IPS DF 6.9 (cell line): ENCODE measurements around the gene GOLGA2.
A peak's percentile ranks its signal among the peaks of the same experiment; 100 is the strongest.

ENCODE experiments used
- DNase-seq: peaks from one replicate; pipeline ENCODE4 v3.0.0-alpha.2; 2013; ENCODE audit warnings: low read depth, low spot score
- H3K27ac ChIP-seq: one replicate; pipeline ENCODE4 v1.5.1; 2013; ENCODE audit warnings: low read length, control low read depth
- H3K27me3 ChIP-seq: 2 replicates; pipeline ENCODE4 v1.6.1; 2013; ENCODE audit warnings: mild to moderate bottlenecking, low read length; ENCODE audit not compliant: control insufficient read depth, insufficient read depth
- H3K36me3 ChIP-seq: 2 replicates; pipeline ENCODE4 v1.6.1; 2013; ENCODE audit warnings: low read length; ENCODE audit not compliant: control insufficient read depth, insufficient read depth
- H3K4me1 ChIP-seq: 2 replicates; pipeline ENCODE4 v1.6.1; 2013; ENCODE audit warnings: low read length; ENCODE audit not compliant: control insufficient read depth, insufficient read depth
- H3K4me3 ChIP-seq: 2 replicates; pipeline ENCODE4 v1.5.1; 2013; ENCODE audit warnings: mild to moderate bottlenecking, low read length
- H3K9me3 ChIP-seq: 2 replicates; pipeline ENCODE4 v1.6.1; 2013; ENCODE audit warnings: low read length, inconsistent platforms; ENCODE audit not compliant: control insufficient read depth, insufficient read depth
- WGBS: extraction: QIAGEN DNeasy Blood & Tissue Kit; methylation state at CpG from one replicate; pipeline ENCODE4 v1.1.7; 2013; ENCODE audit warnings: mixed read lengths, missing lambda C conversion rate; ENCODE audit not compliant: insufficient read length, insufficient coverage; 5-methylcytosine and 5-hydroxymethylcytosine counted together

GOLGA2 gene

DNA sequence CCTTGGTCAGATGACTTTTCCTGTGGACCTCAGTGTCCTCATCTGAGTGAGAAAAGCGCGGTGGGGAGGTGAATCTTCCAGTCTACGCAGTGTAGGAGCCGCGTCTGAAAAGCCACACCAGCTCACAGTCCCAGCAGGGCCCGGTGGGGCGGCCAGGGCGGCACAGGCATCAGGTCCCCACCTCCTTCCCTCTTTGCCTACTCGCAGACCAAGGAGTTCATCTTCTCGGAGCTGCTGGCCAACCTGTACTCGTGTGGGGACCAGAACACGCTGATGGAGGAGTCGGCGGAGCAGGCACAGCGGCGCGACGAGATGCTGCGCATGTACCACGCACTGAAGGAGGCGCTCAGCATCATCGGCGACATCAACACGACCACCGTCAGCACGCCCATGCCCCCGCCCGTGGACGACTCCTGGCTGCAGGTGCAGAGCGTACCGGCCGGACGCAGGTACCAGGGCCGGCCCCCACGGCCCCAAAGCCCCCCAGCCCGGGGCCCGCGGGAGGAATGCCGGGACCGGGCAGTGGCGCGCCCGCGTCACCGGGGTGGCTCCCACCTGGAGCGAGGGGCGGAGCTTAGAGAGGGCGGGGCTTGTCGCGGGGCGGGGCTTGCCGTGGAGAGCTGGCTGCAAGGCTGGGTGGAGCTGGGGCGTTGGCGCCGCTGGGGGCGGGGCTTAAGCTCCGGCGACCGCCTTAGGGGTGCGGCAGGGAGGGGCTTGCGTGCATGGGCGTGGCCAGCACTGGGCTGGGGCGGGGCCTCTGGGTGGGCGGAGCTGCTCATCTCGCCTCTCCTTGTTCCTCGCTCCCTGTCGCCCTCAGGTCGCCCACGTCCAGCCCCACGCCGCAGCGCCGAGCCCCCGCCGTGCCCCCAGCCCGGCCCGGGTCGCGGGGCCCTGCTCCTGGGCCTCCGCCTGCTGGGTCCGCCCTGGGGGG is 25.6 kb downstream of the GOLGA2 start:
- DNase-seq: peak; percentile 61
- Histone ChIP-seq H3K36me3 (peaks cover 6% of the 10 kb centered on the region; the same call in 1 of the 2 replicates), H3K4me1 (peaks cover 9% of the 10 kb centered on the region), H3K27me3 (no peaks in the 10 kb centered on the region), H3K27ac (no peak overlapping the region), H3K9me3 (no peaks in the 10 kb centered on the region), H3K4me3 (peak overlapping the region; percentile 71)
- no CpG with 5 or more reads among the region's 81 CpGs for WGBS

DNA sequence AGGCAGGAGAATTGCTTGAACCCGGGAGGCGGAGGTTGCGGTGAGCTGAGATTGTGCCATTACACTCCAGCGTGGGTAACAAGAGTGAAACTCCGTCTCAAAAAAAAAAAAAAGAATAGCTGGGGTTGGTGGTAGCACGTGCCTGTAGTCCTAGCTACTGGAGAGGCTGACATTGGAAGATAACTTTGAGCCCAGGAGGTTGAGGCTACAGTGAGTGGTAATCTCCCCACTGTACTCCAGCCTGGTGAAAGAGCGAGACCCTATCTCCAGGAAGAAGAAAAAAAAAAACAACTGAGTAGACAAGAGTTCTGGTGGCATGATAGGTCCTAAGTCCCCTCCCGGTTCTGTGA is 26.3 kb downstream of the GOLGA2 start:
- Histone ChIP-seq H3K4me1 (peaks cover 10% of the 10 kb centered on the region), H3K4me3 (peak overlapping the region; percentile 39; the same call in 1 of the 2 replicates), H3K36me3 (peaks cover 6% of the 10 kb centered on the region; the same call in 1 of the 2 replicates), H3K9me3 (no peaks in the 10 kb centered on the region), H3K27me3 (no peaks in the 10 kb centered on the region), H3K27ac (no peak overlapping the region)
- no CpG with 5 or more reads among the region's 8 CpGs for WGBS
- DNase-seq: no peak

DNA sequence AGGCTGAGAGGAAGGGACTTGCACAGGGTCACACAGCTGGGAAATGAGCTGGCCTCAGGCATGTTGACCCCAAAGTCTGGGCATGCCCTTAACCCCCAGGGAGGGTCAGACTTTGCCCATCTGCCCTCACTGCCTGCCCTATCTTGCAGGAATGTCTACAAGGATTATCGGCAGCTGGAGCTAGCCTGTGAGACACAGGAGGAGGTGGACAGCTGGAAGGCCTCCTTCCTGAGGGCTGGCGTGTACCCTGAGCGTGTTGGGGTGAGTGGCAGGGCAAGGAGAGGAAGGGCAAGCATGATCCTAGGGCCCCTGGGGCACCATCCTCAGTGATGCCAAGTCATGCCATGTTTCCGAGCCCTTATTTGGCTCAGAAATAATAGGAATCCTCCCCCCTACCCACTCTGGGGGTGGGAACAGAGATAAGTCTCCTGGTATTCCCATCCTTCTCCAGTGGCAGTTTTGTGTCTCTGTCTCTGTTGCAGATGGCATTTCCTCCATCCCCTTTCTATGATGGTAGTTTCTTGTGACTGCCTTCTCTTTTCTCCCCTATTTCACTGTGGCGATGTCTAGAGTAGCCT is 28.5 kb downstream of the GOLGA2 start:
- no CpG with 5 or more reads among the region's 5 CpGs for whole genome bisulfite sequencing
- Histone ChIP-seq H3K4me3 (no peak overlapping the region), H3K27ac (no peak overlapping the region), H3K27me3 (no peaks in the 10 kb centered on the region), H3K4me1 (peaks cover 15% of the 10 kb centered on the region), H3K36me3 (0 out of 2 replicates have a peak, but pooled peaks cover 2% of the 10 kb centered on the region), H3K9me3 (no peaks in the 10 kb centered on the region)
- no peak for DNase-seq

DNA sequence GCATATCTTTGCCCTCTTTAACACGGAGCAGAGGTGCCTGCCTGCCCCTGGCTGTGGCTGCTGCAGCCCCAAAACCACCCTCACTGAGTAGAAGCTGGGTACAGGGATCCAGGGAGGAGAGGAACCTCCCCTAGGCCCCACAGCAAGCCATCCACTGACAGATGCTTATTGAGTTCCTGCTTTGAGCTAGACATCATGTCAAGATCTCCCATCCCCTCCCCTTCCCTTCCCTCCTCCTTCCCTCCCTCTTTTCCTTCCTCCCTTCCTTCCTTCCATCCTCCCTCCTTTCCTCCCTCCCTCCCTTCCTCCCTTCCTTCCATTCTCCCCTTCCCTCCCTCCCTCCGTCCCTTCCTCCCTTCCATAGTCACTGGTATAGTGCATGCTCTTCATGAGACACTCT is 29.3 kb downstream of the GOLGA2 start:
- 100% methylated on average over 1 of the region's 2 CpGs for WGBS
- peaks cover 15% of the 10 kb centered on the region for H3K4me1 ChIP-seq
- H3K36me3 ChIP-seq: no peaks in the 10 kb centered on the region
- no peaks in the 10 kb centered on the region for H3K27me3 ChIP-seq
- no peak overlapping the region for H3K4me3 ChIP-seq
- H3K9me3 ChIP-seq: no peaks in the 10 kb centered on the region
- no peak overlapping the region for H3K27ac ChIP-seq
- no peak for DNase-seq

DNA sequence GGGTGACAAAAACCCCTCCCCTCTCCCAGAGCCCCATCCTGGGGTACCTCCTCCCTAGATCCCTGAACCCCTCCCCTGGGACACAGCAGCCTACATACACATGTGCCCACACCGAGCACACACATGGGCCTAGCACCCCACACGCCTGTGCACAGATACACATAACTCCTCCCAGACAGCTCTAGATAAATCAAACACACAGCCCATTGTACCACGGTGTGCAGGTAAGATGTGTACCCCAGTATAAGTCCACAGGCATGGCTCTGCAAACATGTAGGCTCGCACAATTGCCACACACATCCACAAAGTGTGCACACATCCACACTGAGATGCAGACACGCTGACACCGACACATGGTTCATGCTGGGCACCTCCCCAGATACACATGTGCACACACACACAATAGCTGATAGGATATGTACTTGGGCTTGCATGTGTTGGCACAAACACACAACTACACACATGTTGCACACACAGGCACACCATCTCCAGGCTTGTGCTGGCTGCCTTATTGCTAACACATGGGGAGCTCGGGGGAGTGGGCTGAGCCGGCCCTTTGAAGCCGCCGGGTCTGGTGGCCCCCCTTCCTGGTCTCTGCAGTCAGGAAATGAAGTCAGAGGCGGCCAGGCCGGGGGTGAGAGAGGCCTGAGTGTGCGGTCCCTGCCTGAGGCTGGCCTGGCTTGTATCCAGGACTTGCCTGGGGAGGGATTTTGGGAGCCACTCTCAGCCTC is 30.2 kb downstream of the GOLGA2 start:
- no peaks in the 10 kb centered on the region for H3K9me3 ChIP-seq
- no CpG with 5 or more reads among the region's 13 CpGs for WGBS
- H3K4me1 ChIP-seq: peaks cover 12% of the 10 kb centered on the region
- DNase-seq: no peak
- H3K36me3 ChIP-seq: no peaks in the 10 kb centered on the region
- no peak overlapping the region for H3K4me3 ChIP-seq
- H3K27me3 ChIP-seq: no peaks in the 10 kb centered on the region
- no peak overlapping the region for H3K27ac ChIP-seq

DNA sequence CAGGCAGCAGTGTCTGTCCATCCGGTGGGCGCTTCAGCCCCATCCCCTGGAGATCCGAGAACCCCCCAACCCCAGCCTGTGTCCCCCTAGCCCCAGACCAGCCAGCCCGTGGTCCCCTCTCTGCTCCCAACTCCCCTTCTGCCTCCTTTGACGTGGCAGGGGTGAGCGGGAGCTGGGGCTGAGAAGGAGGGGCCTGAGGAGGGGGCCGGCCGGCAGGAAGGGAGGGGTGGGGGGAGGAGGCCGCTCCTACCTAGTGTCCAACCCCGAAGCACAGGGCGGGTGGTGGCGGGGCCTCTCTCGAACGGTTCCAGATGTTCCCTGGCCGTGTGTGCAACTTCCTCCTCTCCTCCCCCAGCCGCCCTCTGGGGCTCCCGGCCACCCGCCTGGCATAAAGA is 31.0 kb downstream of the GOLGA2 start:
- Histone ChIP-seq H3K36me3 (peaks cover 4% of the 10 kb centered on the region), H3K27ac (no peak overlapping the region), H3K4me3 (no peak overlapping the region)

DNA sequence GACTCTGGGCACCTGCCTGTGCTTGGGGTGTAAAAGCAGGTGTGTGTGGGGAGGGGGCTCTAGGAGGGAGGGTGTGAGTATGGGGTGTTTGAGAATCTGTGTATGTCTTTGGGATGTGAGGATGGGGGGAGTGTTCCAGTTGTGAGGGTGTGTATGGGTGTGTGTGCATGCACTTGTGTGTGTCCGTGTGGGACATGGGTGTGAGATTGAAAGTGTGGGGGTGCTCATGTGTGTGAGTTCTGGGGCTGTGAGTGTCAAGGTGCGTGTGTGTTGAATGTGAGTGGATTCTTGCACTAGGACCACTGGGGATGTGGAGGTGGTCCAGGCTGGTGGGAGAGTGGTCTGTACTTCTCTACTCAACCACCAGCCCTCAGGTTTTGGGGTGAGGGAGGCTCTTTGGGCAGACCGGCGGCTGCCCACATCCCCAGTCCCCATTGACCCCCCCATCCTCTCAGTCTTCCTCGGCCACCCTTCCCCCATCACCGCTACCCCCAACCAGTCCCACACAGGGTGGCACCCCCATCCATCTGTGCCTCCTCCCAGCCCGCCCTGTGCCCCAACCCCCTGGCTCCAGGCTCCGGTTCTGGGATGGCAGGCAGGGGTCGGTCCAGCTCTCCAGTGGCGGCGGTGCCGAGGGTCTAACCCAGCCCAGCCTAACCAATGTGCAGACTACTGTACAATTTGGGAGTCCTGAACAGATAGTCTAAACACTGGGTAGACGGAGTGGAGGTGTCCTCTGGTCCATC is 31.5 kb downstream of the GOLGA2 start:
- no peak overlapping the region for H3K4me3 ChIP-seq
- no peak overlapping the region for H3K27ac ChIP-seq
- DNase-seq: no peak
- peaks cover 12% of the 10 kb centered on the region for H3K4me1 ChIP-seq
- no CpG with 5 or more reads among the region's 13 CpGs for WGBS
- no peaks in the 10 kb centered on the region for H3K27me3 ChIP-seq
- peaks cover 9% of the 10 kb centered on the region for H3K36me3 ChIP-seq
- no peaks in the 10 kb centered on the region for H3K9me3 ChIP-seq

More for the DNA sequence above, 31.0 kb downstream of the GOLGA2 start:
- Histone ChIP-seq H3K4me1 (peaks cover 12% of the 10 kb centered on the region), H3K9me3 (no peaks in the 10 kb centered on the region), H3K27me3 (no peaks in the 10 kb centered on the region)
- no peak for DNase-seq
- no CpG with 5 or more reads among the region's 18 CpGs for WGBS

DNA sequence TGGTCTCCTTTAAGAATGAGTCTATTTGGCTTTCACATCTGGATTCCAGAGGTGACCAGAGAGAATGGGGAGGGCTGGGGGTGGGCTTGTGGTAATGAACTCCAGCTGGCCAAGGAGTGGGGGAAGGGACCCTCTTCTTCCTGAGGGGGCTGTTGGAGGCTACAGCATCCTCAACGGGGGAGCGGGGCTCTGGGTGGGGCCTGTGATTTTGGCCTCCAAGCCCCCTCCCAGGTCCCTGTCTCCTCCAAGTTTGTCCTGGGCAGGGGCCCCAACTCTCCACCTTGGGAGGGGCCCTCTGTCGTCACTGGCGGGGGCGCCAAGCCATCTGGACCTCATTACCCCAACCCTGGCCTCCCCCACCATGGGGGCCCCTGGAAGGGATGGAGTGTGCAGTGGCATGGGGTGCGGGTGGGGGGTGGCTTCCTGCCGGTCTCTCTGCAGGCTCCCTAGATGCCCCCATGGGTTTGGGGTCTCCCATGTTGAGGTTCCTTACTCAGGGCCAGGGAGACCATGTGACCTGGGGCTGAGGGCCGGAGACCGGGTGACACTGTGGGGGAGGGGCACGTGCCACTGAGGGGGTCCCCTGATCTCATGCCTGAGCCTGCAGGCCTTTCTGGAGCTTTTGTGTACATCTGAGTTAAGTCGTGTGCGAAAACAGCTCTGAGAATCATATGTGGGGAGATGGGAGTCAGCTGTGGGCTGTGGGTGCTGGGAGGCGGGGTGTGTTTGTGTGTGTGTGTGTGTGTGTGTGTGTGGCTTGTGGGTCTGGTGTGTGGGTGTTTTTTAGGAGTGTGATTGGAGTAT is 32.4 kb downstream of the GOLGA2 start:
- no peak for DNase-seq
- Histone ChIP-seq H3K4me1 (peaks cover 12% of the 10 kb centered on the region), H3K9me3 (no peaks in the 10 kb centered on the region), H3K4me3 (no peak overlapping the region), H3K27ac (no peak overlapping the region), H3K27me3 (no peaks in the 10 kb centered on the region), H3K36me3 (peaks cover 10% of the 10 kb centered on the region)
- WGBS: 100% methylated on average over 1 of the region's 13 CpGs

DNA sequence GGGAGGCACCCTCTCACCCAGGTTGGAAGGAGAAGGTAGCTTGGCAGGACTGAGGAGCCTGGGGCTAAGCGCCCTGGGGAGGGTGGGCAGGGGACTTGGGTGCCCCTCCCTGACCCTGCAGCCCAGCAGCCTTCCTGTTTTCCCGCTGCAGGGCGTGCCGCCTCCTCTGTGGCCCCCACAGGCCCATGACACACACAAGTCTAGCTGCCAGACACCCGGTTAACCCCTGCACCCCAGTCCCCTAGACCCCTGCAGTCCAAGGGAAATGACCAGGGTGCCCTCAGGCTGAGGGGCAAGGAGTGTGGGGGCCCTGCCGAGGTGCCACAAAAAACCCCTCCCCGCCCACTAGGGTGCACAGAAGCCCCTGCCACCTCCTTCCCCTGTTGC is 33.0 kb downstream of the GOLGA2 start:
- no peak overlapping the region for H3K4me3 ChIP-seq
- H3K4me1 ChIP-seq: peaks cover 12% of the 10 kb centered on the region
- no peaks in the 10 kb centered on the region for H3K27me3 ChIP-seq
- no peaks in the 10 kb centered on the region for H3K9me3 ChIP-seq
- DNase-seq: no peak
- H3K27ac ChIP-seq: no peak overlapping the region
- peaks cover 10% of the 10 kb centered on the region for H3K36me3 ChIP-seq
- no CpG with 5 or more reads among the region's 7 CpGs for WGBS
